Transverse colon (tissue), 4 donors: ENCODE data around the gene APBB1. TPM values are rescaled to one million over a fixed set of nuclear protein-coding genes. Genes with fewer than 3 reads are reported as not detected.
A peak's percentile ranks its signal among the peaks of the same experiment; 100 is the strongest.

ENCODE experiments used
- DNase-seq: peaks from one replicate; pipeline ENCODE4 v3.0.0-alpha.2; 2019
- H3K27ac ChIP-seq, 4 donors: fragments of 200-600 bp; sonication (generic); 2 replicates each; pipeline ENCODE4 v1.5.1; 2016 to 2018; ENCODE audit warnings: inconsistent platforms in 4 of 4
- H3K27me3 ChIP-seq: fragments of 200-600 bp; sonication (generic); 2 replicates; pipeline ENCODE4 v1.5.1; 2017; ENCODE audit warnings: inconsistent platforms
- H3K36me3 ChIP-seq, 4 donors: fragments of 200-600 bp; sonication (generic); 2 replicates each; pipeline ENCODE4 v1.5.1; 2017 to 2019; ENCODE audit warnings: inconsistent platforms in 4 of 4
- H3K4me1 ChIP-seq, 4 donors: fragments of 200-600 bp; sonication (generic); 2 replicates each; pipeline ENCODE4 v1.5.1; 2017 to 2020; ENCODE audit warnings: inconsistent platforms in 4 of 4
- H3K4me3 ChIP-seq, 4 donors: fragments of 200-600 bp; sonication (generic); 1 replicate in 1 of 4; 2 replicates in 3 of 4; pipeline versions ENCODE4 v1.5.1 to v1.6.1; 2017 to 2019; ENCODE audit warnings: inconsistent platforms in 4 of 4
- H3K9me3 ChIP-seq, 2 donors: fragments of 200-600 bp; sonication (generic); 2 replicates each; pipeline ENCODE4 v1.5.1; 2017 to 2019; ENCODE audit warnings: inconsistent platforms in 2 of 2
- EP300 ChIP-seq: sonication (generic); formaldehyde crosslinking; IDR thresholded peaks from one replicate; pipeline ENCODE4 v1.6.1; 2017; ENCODE audit warnings: antibody characterized with exemption, low read depth
- POLR2A ChIP-seq: fragments of 450-650 bp; IDR thresholded peaks from one replicate; pipeline ENCODE4 v1.6.1; 2016; ENCODE audit warnings: antibody characterized with exemption, mild to moderate bottlenecking, moderate library complexity
- POLR2AphosphoS5 ChIP-seq, 3 donors: sonication (generic); formaldehyde crosslinking; IDR thresholded peaks; one replicate each; pipeline ENCODE4 v1.6.1; 2016; ENCODE audit warnings: antibody characterized with exemption in 3 of 3
- WGBS, 2 donors: methylation state at CpG; one replicate each; pipeline ENCODE4 v1.1.5; 2018; ENCODE audit warnings: low coverage in 1 of 2; 5-methylcytosine and 5-hydroxymethylcytosine counted together
- in situ Hi-C, 4 donors: fragments of 200-750 bp; cut with MboI; loops; one replicate each; pipeline versions ENCODE4 v1.15.0 to v1.15.1; 2017; ENCODE audit warnings: low sequenced_read_pairs in 3 of 4, low pct_ligation_motif_present in 1 of 4, low pct_unique_long_range_greater_than_20kb in 1 of 4
- intact Hi-C: fragments of 100-400 bp; cut with DNase I; formaldehyde crosslinking; loops from one replicate; pipeline ENCODE4 v1.15.1; 2023; ENCODE audit warnings: low total_unique reads
- total RNA-seq, 4 donors: library from RNA; depleted of rRNA; stranded (reverse); fragments of >200 nt; gene quantifications; one replicate each; pipeline ENCODE4 v1.1.0, GENCODE V29; 2016
- TF ChIP-seq, protein P1 (sequence below), 5 experiments: fragments of 200-600 bp in 3 of 5; fragments of 450-650 bp in 2 of 5; sonication (generic) in 3 of 5; IDR thresholded peaks; 1 replicate in 2 of 5; 2 replicates in 3 of 5; pipeline ENCODE4 v1.5.1; 2016 to 2017; ENCODE audit warnings: antibody characterized with exemption in 5 of 5, inconsistent platforms in 3 of 5, mild to moderate bottlenecking in 2 of 5, moderate library complexity in 1 of 5

The APBB1 gene
- total RNA-seq, 4 donors from 2014 or later, result 9.0 to 18.3 (median 12.0) TPM

DNA sequence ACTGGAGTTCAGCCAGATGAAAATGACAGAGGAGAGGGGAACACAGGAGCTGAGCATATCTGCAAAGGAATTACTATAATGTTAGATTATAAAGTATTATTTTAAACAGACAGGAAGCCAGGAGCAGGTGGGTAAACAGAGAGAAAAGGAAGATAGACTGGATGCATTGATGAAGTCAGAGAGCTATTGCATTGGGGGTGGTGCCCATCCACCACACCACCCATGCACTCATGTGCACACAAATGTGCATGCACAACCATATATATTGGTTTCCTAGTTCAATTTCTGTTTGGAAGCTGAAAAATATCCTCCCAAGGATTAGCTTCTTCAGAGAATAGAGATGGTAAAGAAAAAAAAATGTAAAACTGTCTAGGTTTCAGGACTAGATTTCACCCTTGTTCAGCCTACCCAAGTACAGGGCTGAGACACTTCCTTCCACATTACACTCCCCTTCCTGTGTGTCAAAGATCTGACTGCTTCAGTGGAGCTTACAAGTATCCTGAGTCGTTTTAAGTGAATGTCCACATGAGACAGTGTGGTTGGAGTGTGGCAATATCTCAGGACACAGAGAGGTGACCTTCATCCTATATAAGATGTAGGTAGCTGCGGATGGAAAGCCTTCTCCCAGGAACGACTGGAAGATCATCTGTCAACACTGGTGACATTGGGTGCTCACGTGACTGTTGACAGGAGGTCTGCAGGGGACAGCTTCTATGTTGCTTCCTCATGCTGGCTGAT lies 40.8 kb downstream of the APBB1 start:
- no peak for DNase-seq
- Histone ChIP-seq H3K27ac (no peak overlapping the region), H3K36me3 (no peaks in the 10 kb centered on the region), H3K4me1 (peaks cover 0 to 15% (median 0%) of the 10 kb centered on the region in 4 donors), H3K4me3 (no peak overlapping the region), H3K9me3 (no peaks in the 10 kb centered on the region), H3K27me3 (no peaks in the 10 kb centered on the region)
- intact Hi-C loops (loop anchor here (2.0 to 10.0 kb wide), 2 partner anchors 65 to 127 kb away; no protein-coding TSS in a partner anchor), in situ Hi-C loops (loop anchor here in 1 of 4 donors (10.0 kb wide), 1 partner anchor 67 kb away; the partner anchor contains the start of gene HPX)
- TF ChIP-seq, protein P1, sequence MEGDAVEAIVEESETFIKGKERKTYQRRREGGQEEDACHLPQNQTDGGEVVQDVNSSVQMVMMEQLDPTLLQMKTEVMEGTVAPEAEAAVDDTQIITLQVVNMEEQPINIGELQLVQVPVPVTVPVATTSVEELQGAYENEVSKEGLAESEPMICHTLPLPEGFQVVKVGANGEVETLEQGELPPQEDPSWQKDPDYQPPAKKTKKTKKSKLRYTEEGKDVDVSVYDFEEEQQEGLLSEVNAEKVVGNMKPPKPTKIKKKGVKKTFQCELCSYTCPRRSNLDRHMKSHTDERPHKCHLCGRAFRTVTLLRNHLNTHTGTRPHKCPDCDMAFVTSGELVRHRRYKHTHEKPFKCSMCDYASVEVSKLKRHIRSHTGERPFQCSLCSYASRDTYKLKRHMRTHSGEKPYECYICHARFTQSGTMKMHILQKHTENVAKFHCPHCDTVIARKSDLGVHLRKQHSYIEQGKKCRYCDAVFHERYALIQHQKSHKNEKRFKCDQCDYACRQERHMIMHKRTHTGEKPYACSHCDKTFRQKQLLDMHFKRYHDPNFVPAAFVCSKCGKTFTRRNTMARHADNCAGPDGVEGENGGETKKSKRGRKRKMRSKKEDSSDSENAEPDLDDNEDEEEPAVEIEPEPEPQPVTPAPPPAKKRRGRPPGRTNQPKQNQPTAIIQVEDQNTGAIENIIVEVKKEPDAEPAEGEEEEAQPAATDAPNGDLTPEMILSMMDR (IDR thresholded peaks at IDR 0.05), result no peak
- TF ChIP-seq POLR2AphosphoS5 (IDR thresholded peaks at IDR 0.05), result no peak
- no peak for TF ChIP-seq EP300
- TF ChIP-seq POLR2A, result no peak
- 22% methylated on average over 4 of the region's 4 CpGs; no CpG with 5 or more reads in 1 of the 2 donors for WGBS, 2 donors

DNA sequence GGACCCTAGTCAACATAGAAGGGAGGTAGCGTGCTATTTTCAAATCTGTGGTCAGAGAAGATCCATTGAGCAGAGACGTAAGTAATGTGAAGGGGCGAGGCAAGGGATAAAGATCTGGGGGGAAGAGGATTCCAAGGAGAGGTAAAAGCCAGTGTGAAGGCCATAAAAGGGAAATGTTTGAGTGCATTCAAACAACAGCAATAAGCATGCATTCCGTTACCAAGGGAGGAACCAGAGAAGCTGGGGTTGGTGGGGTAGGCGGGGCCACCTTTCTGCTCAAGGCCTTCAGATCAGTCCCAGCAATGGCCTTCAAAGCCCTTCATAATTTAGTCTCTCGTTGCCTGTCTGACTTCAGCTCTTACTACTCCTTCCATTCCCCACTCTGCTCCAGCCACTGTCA lies 47.1 kb downstream of the APBB1 start:
- H3K9me3 ChIP-seq, result no peaks in the 10 kb centered on the region
- no peak for DNase-seq
- intact Hi-C loops (loop anchor here (10.0 kb wide), 1 partner anchor 133 kb away; no protein-coding TSS in a partner anchor), in situ Hi-C loops (loop anchor here in 1 of 4 donors (10.0 kb wide), 1 partner anchor 73 kb away; the partner anchor contains the start of gene HPX)
- no peaks in the 10 kb centered on the region for H3K36me3 ChIP-seq
- WGBS, 2 donors, result 61 to 64% methylated on average over 6 of the region's 6 CpGs
- TF ChIP-seq, protein P1 (IDR thresholded peaks at IDR 0.05), result no peak
- TF ChIP-seq EP300, result no peak
- TF ChIP-seq POLR2A, result no peak
- no peak for TF ChIP-seq POLR2AphosphoS5 (IDR thresholded peaks at IDR 0.05)
- no peak overlapping the region for H3K27ac ChIP-seq
- no peaks in the 10 kb centered on the region for H3K4me1 ChIP-seq
- H3K27me3 ChIP-seq, result no peaks in the 10 kb centered on the region
- no peak overlapping the region for H3K4me3 ChIP-seq

DNA sequence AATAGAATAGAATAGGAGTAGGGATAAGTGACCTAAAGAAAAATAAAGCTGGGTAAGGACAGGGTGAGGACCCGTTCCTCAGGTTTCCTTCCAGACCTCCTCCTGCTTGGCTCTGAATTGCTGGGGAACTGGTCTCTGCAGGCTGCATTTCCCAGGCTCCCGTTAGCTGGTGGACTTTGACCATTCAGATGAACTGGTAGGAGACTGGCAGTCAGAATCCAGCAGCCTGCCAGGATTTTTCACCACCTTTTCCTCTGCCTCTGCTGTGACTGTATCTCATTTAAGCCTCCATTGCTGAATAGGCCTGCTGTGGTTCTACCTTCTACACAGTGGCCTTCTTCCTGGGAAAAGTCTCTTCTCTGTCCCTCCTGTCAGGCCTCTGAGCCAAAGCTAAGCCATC lies 53.2 kb downstream of the APBB1 start:
- intact Hi-C loops, result no loop called here
- no peaks in the 10 kb centered on the region for H3K9me3 ChIP-seq
- H3K27me3 ChIP-seq, result no peaks in the 10 kb centered on the region
- 24 to 80% methylated on average over 1 to 2 of the region's 2 CpGs for WGBS, 2 donors
- no peaks in the 10 kb centered on the region for H3K36me3 ChIP-seq
- no peak for TF ChIP-seq POLR2A
- TF ChIP-seq EP300, result no peak
- TF ChIP-seq, protein P1 (IDR thresholded peaks at IDR 0.05), result no peak
- no peak for TF ChIP-seq POLR2AphosphoS5 (IDR thresholded peaks at IDR 0.05)
- no peak overlapping the region for H3K4me3 ChIP-seq
- H3K27ac ChIP-seq, result no peak overlapping the region
- DNase-seq, result peak; percentile 23
- no peaks in the 10 kb centered on the region for H3K4me1 ChIP-seq
- in situ Hi-C loops, result no loop called here

DNA sequence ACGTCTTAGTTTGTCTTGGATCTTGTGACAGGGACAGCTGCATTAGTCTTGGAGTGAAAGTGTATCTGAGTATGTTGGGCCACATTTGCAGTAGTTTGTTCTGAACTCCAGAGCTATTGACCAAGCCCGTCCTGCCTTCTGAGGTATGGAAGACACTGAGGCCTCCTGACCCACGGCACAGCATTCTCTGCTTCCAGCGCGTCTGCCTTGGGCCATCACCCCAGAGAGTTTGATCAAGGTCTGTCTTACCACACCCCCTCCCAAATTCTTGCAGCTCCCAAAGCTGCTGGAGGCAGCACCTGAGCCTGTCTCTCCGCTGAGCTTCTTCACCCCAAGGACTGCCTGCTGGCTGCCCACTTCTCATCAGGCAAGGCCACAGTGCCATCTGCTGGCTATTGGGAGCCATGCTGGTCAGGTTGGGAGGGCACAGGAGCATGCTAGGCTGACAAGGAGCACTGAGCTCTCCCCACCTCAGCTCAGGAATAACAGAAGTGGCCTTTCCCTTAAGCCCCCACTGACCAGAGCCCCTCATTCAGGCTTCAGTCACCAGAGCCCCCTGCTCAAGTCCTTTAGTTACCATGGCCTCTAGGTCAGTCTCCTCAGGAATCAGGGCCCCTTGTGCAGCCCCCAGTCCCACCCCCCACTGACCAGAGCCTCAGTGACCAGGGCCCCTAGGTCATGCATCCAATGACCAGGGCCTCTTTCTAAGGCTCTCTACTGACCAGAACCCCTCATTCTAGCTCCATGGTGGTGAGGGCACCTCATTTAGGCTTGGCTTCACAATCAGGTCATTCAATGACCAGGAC lies 55.8 kb downstream of the APBB1 start:
- Histone ChIP-seq H3K9me3 (no peaks in the 10 kb centered on the region), H3K4me3 (no peak overlapping the region), H3K4me1 (no peaks in the 10 kb centered on the region), H3K36me3 (no peaks in the 10 kb centered on the region), H3K27me3 (no peaks in the 10 kb centered on the region), H3K27ac (peak overlapping the region in 1 of 4 donors; percentile 8)
- WGBS, 2 donors, result 80% methylated on average over 6 of the region's 6 CpGs; no CpG with 5 or more reads in 1 of the 2 donors
- intact Hi-C loops, result no loop called here
- in situ Hi-C loops, result no loop called here
- peak; percentile 76 for DNase-seq
- TF ChIP-seq, protein P1 (IDR thresholded peaks at IDR 0.05), result peak; percentile 60 to 87 (median 80)
- TF ChIP-seq POLR2A (no peak), POLR2AphosphoS5 (IDR thresholded peaks at IDR 0.05) (no peak)
